ENCODE measurements around the gene SHISA9.

SHISA9 gene

DNA sequence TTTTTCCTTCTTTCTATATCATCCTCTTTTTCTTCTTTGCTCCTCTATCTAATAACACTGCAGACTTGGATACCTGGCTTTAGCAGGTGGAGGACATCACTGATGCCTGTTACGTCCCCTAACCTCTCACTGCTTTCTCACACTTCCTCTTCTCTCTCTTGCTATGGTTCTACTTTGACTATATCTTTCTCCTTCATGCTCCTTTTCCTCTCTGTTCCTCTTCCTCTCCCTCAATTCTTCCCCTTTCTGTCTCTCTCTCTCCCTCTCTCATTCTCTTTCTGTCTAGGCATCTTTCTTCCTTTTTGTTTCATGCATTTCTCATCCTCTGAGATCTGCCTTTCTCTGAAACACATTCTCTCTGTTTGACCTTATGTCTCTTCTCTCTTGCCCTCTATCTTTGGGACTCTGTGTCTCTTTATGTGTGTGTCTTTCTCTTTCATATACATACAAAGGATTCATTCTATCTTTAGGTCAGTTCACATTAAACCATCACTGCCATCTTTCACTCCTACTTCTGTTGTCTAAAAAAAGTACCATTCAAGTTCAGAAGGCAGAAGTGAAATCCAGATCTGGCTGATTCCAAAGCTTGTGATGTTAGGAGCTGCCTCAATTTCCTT is 353.7 kb downstream of the SHISA9 start:
- TF ChIP-seq CTCF (IDR thresholded peaks at IDR 0.05; ENCODE audit: low read depth, low read length, missing control alignments) = no peak
- DNase-seq (ENCODE audit: extremely low read depth, low read depth) = no peak
- no peak overlapping the region for H3K4me3 ChIP-seq (replicated peaks; ENCODE audit: low read depth, low read length)

GRCh38 chr16:13262270-13263090 is 361.1 kb downstream of the SHISA9 start:
- no peak for TF ChIP-seq CTCF (IDR thresholded peaks at IDR 0.05; ENCODE audit: low read depth, low read length, missing control alignments)
- no peak for DNase-seq (ENCODE audit: extremely low read depth, low read depth)
- no peak overlapping the region for H3K4me3 ChIP-seq (replicated peaks; ENCODE audit: low read depth, low read length)

- no peak for TF ChIP-seq CTCF (IDR thresholded peaks at IDR 0.05; ENCODE audit: low read depth, low read length, missing control alignments)
- no peak for DNase-seq (ENCODE audit: extremely low read depth, low read depth)
- H3K4me3 ChIP-seq (replicated peaks; ENCODE audit: low read depth, low read length) = no peak overlapping the region
Observed at GRCh38 chr16:13264749-13265552, 363.6 kb downstream of the SHISA9 start.

DNA sequence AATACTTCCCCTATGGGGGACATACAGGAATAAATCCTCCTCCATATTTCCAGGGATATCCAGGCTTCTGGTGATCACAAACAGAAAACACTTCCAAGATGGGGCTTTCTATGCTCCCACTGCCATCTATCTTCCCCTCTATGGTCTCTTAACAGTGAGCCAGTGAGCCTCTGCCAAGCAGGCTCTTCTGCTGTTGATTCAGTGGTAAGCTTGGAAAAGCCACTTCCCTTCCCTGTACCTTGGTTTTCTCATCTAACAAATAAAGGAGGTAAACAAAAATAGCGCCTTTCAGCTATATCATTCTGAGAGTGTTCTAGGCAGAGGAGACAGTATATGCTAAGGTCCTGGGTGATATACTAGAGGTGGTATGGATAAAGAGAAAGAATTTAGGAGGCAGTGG is 368.0 kb downstream of the SHISA9 start:
- no peak for DNase-seq (ENCODE audit: extremely low read depth, low read depth)
- TF ChIP-seq CTCF (IDR thresholded peaks at IDR 0.05; ENCODE audit: low read depth, low read length, missing control alignments) = no peak
- no peak overlapping the region for H3K4me3 ChIP-seq (replicated peaks; ENCODE audit: low read depth, low read length)

GRCh38 chr16:13269905-13270528 is 368.6 kb downstream of the SHISA9 start:
- no peak overlapping the region for H3K4me3 ChIP-seq (replicated peaks; ENCODE audit: low read depth, low read length)
- no peak for TF ChIP-seq CTCF (IDR thresholded peaks at IDR 0.05; ENCODE audit: low read depth, low read length, missing control alignments)
- no peak for DNase-seq (ENCODE audit: extremely low read depth, low read depth)

DNA sequence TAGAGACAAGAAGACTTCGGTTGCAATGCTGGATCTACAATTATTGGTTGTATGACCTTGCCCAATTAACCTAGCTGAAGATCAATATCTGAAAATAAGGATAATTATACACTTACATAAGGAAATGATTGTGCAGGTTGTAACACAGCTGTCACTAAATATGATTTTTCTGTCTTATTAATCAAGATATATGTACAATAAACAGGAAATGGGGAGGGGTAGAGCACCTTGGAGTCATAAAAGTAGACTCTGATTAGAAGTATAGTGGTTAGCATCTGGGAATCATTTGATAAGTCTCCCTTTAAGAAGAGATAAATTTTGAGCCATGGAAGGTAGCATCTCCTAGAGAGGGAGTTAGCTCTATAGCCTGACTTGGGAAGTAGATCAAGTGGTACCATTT is 369.2 kb downstream of the SHISA9 start:
- TF ChIP-seq CTCF (IDR thresholded peaks at IDR 0.05; ENCODE audit: low read depth, low read length, missing control alignments) = no peak
- no peak overlapping the region for H3K4me3 ChIP-seq (replicated peaks; ENCODE audit: low read depth, low read length)
- DNase-seq (ENCODE audit: extremely low read depth, low read depth) = no peak

Measured in HFF-Myc (cell line).